IPS-11a (cell line): Measurements from ENCODE around the gene HPS6.

ENCODE experiments used
- H3K4me3 ChIP-seq: one replicate; pipeline ENCODE4 v1.5.1; 2013; ENCODE audit warnings: low read depth, low read length, control low read depth

The HPS6 gene

GRCh38 chr10:102067091-102067916, 2.2 kb downstream of the HPS6 start:
- no peak overlapping the region for H3K4me3 ChIP-seq

DNA sequence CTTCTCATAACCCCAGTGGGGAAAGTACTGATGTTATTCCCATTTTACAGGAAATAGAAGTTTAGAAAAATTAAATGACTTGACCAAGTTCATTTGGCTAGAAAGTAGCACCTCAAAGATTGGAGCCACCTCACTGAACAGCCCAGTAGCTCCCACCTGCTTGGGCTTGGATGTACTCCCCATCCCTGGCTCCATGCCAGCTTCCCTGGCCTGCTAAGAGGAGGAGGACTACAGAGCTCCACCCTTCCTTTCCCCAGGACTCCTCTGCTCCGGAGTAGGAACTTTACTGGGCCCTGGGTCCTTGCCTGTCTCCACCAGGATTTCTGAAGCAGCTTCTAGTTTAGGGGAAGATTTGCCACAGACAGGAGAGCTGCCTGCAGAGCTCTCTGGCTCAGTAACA, 3.1 kb downstream of the HPS6 start:
- no peak overlapping the region for H3K4me3 ChIP-seq

GRCh38 chr10:102069071-102069470, 3.9 kb downstream of the HPS6 start:
- no peak overlapping the region for H3K4me3 ChIP-seq

DNA sequence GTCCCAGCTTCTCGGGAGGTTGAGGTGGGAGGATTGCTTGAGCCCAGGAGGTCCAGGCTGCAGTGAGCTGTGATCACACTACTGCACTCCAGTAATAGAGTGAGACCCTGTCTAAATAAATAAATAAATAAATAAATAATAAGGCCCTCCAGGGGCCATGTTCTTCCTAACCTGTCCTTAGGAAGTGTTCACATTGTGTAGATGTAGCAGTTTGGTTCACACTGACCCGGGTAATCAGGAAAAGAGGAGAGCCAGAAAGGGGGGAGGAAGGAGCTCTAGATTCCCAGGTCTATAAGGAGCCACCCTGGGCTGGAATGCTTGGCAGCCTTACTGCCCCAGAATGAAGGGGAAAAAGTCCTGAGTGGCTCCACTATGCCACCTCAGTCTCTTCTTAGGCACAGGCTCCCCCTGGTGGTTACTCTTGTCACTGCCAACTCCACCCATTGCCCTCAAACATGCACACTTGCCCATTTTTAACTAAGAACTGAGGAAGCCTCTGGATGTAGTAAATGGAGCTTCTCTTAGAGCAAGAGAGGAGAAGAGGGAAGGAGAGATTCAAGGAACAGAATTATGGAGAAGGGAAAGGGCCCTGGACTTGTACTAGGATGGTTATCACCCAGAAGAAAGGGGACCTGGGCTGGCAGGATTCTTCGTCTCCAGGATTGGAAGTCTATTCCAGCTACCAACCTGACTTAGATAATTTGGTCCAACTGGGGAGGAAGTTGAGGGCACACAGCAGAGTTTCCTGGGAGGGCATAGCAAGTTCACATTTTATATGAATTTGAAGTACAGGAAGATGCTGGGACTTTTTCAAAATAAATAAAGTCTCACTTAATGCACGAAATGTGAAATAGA, 7.8 kb downstream of the HPS6 start:
- H3K4me3 ChIP-seq: no peak overlapping the region

GRCh38 chr10:102083541-102083940, 18.4 kb downstream of the HPS6 start:
- no peak overlapping the region for H3K4me3 ChIP-seq

- H3K4me3 ChIP-seq: no peak overlapping the region
Measured at GRCh38 chr10:102085336-102085735, 20.2 kb downstream of the HPS6 start.

DNA sequence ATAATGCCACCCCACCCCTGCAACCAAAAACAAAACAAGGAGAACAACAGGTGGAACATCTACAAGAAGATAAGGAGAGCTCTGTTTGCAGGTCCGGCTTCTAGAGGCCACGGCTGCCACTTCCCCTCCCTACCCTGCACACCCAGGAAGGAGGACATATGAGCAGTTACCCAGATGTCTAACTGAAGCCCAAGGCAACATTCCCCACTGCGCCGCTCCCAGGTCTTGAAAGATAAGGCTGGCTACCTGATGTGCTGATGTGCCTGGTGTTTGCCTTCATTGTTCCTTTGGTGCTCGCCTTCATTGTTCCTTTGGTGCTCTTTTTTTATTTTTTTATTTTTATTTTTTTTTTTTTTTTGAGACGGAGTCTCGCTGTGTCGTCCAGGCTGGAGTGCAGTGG, 21.0 kb downstream of the HPS6 start:
- H3K4me3 ChIP-seq: no peak overlapping the region

DNA sequence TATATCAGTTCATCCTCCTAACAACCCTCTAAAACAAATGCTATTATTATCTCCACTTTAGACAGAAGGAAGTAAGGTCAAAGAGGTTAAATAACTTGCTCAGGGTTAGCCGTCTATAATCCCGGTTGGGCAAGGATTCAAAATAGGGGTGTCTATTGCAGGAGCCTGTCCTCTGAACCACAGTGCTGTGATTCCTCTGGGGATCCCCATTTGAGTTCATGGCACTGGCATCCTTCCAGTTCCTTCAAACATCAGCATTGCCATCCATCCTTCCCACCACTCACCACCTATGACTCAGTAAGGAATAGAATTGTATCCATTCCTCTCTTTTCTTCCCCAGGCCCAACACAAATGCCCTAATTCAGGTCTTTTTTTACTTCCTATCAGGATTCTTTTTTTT, 25.6 kb downstream of the HPS6 start:
- no peak overlapping the region for H3K4me3 ChIP-seq

DNA sequence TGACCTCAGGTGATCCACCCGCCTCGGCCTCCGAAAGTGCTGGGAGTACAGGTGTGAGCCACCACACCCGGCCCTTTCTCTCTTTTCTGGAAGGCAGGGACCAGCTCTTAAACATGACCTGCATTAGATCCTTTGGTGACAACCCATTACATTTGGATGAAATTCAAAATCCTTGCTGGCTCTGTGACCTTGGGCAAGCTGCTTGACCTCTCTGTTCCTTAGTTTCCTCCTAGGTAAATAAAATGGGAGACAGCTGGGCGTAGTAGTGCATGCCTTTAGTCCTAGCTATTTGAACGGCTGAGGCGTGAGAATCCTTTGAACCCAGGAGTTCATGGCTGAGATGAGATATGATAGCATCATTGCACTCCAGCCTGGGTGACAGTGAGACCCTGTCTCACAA, 31.3 kb downstream of the HPS6 start:
- no peak overlapping the region for H3K4me3 ChIP-seq

GRCh38 chr10:102101152-102101551, 36.0 kb downstream of the HPS6 start:
- H3K4me3 ChIP-seq: no peak overlapping the region

DNA sequence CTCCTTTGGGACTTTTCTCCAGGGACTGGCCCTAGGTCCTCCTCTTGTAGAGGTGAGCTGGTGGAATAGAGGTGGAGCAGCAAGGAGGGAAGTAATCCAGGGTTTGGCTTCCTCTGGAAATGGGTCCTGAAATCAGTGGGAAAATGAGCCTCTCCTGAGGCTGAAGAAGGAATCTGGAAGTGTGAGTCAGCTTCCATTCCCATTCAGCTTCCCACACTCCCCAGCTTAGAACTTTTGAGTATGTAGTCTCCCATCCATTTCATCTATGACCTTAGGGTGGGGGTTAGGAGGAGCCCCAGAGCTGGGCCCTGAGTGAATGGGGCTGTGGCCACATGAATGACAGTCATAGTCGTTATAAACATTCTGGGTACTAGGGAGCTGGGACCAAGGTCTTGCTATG, 37.3 kb downstream of the HPS6 start:
- no peak overlapping the region for H3K4me3 ChIP-seq

GRCh38 chr10:102106998-102107397, 41.8 kb downstream of the HPS6 start:
- no peak overlapping the region for H3K4me3 ChIP-seq

DNA sequence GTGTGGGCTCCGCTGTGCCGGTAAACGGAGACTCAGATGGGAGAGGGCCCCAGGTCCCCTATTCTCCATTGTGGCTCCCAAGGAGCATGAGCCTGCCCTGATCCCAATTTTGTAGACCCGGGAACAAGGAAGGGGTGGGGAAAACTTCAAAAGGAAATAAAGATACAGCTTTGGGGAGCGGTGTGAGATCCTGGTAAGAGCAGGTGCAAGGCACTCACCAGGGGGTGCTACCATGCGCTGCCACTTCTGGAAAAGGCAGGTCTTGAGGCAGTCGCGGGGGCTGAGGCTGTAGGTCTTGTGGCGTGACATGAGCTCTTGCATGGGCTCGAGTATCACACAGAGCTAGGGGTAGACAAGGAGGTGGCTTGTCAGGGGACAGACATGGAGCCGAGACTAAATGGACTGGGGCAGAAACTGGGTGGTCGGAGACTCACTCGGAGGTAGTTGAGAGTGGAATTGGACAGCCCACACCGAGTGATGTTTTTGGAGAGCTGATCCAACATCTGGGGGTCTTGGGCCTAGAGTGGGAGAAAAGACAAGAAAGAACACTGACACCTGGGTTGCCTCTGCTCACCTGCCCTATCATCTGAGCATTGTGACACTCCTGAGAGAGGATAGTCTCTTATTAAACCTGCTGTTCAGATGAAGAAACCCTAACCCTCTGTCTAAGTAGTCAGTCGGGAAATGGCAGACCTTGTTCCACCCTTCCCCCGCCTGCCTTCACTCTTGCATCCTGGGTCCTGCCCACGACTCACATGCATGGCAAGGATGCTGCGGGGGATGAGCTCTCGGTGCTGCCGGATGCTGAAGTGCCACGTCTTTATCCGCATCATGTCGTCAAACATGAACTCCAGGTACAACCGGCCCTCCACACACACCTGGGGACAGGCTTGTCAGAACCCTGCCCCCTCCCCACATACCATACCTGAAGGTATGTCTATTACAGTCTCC, 44.3 kb downstream of the HPS6 start:
- no peak overlapping the region for H3K4me3 ChIP-seq

- H3K4me3 ChIP-seq: no peak overlapping the region
Measured at GRCh38 chr10:102111276-102111675, 46.1 kb downstream of the HPS6 start.

DNA sequence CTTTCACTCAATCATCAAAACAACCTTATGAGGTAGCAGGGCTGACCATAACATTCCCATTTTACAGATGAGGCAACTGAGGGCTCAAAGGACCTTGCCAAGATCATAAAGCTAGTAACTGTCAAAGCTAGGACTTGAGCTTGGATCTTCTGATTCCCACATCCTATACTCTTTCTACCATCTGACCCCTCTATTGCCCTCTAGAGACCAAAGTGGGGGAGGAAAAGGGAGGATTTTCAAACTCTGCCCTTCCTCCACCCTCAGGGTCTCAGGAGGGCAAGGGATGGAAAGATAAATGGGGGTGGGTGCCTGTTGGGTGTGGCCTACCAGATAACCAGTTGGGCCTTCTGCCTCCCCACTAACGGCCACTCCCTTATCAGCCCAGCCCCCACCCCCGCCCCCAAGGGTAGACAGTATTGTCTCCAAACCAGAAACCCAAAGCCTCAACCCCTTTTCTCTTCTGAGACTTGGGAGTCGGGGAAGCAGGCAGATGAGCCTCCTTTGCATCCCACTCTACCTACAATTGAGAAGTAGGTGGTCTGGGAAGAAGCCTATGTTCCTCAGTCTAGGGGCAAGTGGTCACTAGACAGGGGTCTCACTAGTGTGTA, 47.2 kb downstream of the HPS6 start:
- H3K4me3 ChIP-seq: no peak overlapping the region

GRCh38 chr10:102113261-102113955, 48.3 kb downstream of the HPS6 start:
- peak overlapping the region; percentile 75 for H3K4me3 ChIP-seq

- peak overlapping the region; percentile 75 for H3K4me3 ChIP-seq
Measured at GRCh38 chr10:102113956-102114857, 49.1 kb downstream of the HPS6 start.

DNA sequence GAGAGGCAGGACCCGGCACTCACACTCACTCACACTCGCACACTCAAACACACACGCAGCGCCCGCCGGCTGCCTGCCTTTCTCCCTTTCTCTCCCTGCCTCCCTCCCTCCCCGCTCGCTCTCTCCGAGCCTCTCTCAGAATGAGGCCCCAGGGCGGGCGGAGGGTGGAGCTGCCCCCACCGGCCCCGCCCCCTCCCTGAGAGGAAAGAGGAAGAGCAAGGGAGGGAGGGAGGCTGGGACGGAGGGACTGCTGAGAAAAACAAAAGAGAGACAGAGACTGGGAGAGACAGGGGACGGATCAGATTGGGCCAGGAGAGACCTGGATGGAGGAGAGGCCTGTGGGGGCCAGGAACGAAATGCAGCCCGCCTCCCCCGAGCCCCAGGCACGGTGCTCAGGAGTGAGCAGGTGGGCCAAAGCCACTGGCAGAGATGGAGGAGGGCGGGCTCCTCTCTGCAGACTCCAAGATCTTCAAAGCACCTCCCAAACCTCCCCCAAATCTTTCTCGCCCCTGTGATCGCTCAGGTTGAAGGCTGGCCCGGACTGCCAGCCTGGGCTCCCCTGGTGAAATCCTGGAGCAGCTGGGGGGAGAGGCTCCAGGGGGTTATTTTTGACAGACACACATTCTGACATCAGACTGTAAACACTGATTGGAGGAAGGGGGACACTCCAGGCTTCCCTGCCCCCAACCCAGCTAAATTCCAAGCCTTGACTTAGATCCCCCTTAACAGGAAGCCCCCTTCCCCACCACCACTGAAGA, 49.9 kb downstream of the HPS6 start:
- peak overlapping the region; percentile 75 for H3K4me3 ChIP-seq
